ENCODE measurements around the gene HOXA4. TPM values are rescaled to one million over a fixed set of nuclear protein-coding genes. Genes with fewer than 3 reads are reported as not detected.

Gene HOXA4
- total RNA-seq, 4 donors from 2014 or later, result 0.14 to 7.7 (median 0.26) TPM; not detected in 1

- no peak for TF ChIP-seq POLR2A (IDR thresholded peaks at IDR 0.05)
- TF ChIP-seq CTCF (IDR thresholded peaks at IDR 0.05), result no peak
- intact Hi-C loops (cut with DNase I; ENCODE audit: low total_unique reads), result no loop called here
- Histone ChIP-seq H3K4me3 (peak overlapping the region; percentile 58 to 66), H3K36me3 (no peaks in the 10 kb centered on the region), H3K9me3 (no peaks in the 10 kb centered on the region), H3K4me1 (no peaks in the 10 kb centered on the region), H3K27me3 (no peaks in the 10 kb centered on the region), H3K27ac (peak overlapping the region; percentile 94 to 96)
- no peak for DNase-seq
Measured at GRCh38 chr7:27172315-27172774, 41.8 kb upstream of the HOXA4 start.

- peak overlapping the region; percentile 58 to 66 for H3K4me3 ChIP-seq
- no peaks in the 10 kb centered on the region for H3K4me1 ChIP-seq
- no peak for TF ChIP-seq POLR2A (IDR thresholded peaks at IDR 0.05)
- no peak for TF ChIP-seq CTCF (IDR thresholded peaks at IDR 0.05)
- intact Hi-C loops (cut with DNase I; ENCODE audit: low total_unique reads), result no loop called here
- DNase-seq, result peak; percentile 27 to 35
- peak overlapping the region; percentile 94 to 96 for H3K27ac ChIP-seq
- no peaks in the 10 kb centered on the region for H3K27me3 ChIP-seq
- H3K36me3 ChIP-seq, result no peaks in the 10 kb centered on the region
- H3K9me3 ChIP-seq, result no peaks in the 10 kb centered on the region
Measured at GRCh38 chr7:27171637-27172314, 41.2 kb upstream of the HOXA4 start.

- H3K4me1 ChIP-seq, result no peaks in the 10 kb centered on the region
- DNase-seq, result peak; percentile 30 to 31
Measured at GRCh38 chr7:27171325-27171636, 40.7 kb upstream of the HOXA4 start.

DNA sequence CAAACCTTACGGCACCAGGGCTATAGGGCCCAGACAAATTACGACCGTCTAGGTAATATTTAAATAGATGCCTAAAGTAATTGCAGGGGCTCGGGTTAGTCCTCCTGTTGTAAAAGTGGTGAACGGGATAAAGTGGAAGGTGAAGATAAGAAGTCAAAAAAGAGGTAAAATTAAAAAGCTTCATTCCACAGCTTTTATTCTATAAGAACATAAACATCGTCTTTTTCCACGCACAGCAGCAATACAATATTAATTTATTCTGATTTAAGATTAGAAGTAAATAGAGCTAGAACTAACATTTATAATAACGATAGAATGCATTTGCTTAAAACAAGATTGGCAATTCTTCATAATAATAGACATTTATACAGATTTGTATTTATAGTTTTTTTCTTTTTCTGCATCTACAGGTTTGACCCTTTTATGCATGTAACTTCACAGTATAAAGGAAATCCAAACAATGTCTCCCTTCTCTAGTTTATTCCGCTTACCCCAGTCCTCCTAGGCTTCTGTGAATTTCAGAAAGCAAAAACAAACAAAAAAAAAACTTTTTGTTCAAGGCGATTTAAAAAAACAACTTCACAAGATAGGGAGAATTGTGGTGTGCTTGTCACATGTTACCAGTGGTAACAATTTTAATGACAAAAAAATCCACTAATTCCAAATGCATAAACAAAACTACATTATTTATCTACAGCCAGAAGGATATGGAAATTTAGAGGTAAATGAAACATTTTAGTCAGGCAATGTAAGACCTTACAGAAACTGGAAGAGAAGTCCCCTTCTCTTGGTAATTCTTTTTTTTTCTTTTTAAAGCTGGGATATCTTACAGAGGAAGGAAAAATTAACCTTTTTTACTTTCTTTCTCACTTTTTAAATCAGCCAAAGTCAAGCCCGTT, 40.1 kb upstream of the HOXA4 start:
- Histone ChIP-seq H3K36me3 (no peaks in the 10 kb centered on the region), H3K9me3 (no peaks in the 10 kb centered on the region), H3K27ac (peak overlapping the region; percentile 94 to 96), H3K27me3 (no peaks in the 10 kb centered on the region), H3K4me3 (peak overlapping the region; percentile 58 to 66), H3K4me1 (no peaks in the 10 kb centered on the region)
- TF ChIP-seq POLR2A (IDR thresholded peaks at IDR 0.05), result no peak
- no peak for TF ChIP-seq CTCF (IDR thresholded peaks at IDR 0.05)
- no peak for DNase-seq
- intact Hi-C loops (cut with DNase I; ENCODE audit: low total_unique reads), result no loop called here

More at GRCh38 chr7:27171325-27171636, 40.7 kb upstream of the HOXA4 start:
- TF ChIP-seq POLR2A (IDR thresholded peaks at IDR 0.05), result no peak
- TF ChIP-seq CTCF (IDR thresholded peaks at IDR 0.05), result no peak
- intact Hi-C loops (cut with DNase I; ENCODE audit: low total_unique reads), result no loop called here
- Histone ChIP-seq H3K36me3 (no peaks in the 10 kb centered on the region), H3K27ac (peak overlapping the region; percentile 94 to 96), H3K27me3 (no peaks in the 10 kb centered on the region), H3K9me3 (no peaks in the 10 kb centered on the region), H3K4me3 (peak overlapping the region; percentile 58 to 66)
